SK-N-SH (cell line): ENCODE results near the gene DYNLRB1.

Experiments used
- POLR2AphosphoS5 ChIP-seq: IDR thresholded peaks from 2 replicates; pipeline ENCODE4 v1.6.1; 2012; ENCODE audit warnings: low read depth, low read length
- YY1 ChIP-seq: IDR thresholded peaks from 2 replicates; pipeline ENCODE4 v1.4.0; 2012; ENCODE audit warnings: low read depth, mild to moderate bottlenecking
- TF ChIP-seq, protein P1 (sequence below): fragments of 200-600 bp; sonication (generic); IDR thresholded peaks from 2 replicates; pipeline ENCODE4 v1.6.1; 2017; ENCODE audit warnings: antibody characterized with exemption, mild to moderate bottlenecking, moderate library complexity
- TF ChIP-seq, protein P2 (sequence below): fragments of 150-350 bp; IDR thresholded peaks from 2 replicates; pipeline ENCODE4 v1.6.1; 2017; ENCODE audit warnings: antibody characterized with exemption, low read length, low read depth, borderline replicate concordance

DNA sequence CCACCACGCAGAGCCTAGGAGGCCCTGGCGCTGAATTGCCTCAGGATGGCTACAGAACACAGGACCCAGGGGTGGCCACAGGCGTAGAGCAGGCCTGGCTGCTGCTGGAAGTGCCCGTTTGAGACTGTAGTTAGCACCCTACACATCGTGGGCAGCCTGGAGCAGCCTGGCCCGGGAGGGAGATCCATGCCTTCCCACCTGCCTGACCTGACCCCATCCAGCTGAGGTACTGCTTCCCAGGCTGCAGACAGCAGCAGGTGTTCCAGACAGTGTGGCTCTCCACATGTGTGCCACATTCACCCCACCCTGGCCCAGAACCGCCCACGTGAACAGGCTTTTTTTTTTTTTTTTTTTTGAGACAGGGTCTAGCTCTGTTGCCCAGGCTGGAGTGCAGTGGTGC lies 21.4 kb downstream of the DYNLRB1 start:
- TF ChIP-seq, protein P1, sequence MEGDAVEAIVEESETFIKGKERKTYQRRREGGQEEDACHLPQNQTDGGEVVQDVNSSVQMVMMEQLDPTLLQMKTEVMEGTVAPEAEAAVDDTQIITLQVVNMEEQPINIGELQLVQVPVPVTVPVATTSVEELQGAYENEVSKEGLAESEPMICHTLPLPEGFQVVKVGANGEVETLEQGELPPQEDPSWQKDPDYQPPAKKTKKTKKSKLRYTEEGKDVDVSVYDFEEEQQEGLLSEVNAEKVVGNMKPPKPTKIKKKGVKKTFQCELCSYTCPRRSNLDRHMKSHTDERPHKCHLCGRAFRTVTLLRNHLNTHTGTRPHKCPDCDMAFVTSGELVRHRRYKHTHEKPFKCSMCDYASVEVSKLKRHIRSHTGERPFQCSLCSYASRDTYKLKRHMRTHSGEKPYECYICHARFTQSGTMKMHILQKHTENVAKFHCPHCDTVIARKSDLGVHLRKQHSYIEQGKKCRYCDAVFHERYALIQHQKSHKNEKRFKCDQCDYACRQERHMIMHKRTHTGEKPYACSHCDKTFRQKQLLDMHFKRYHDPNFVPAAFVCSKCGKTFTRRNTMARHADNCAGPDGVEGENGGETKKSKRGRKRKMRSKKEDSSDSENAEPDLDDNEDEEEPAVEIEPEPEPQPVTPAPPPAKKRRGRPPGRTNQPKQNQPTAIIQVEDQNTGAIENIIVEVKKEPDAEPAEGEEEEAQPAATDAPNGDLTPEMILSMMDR: no peak
- TF ChIP-seq POLR2AphosphoS5: no peak
- TF ChIP-seq, protein P2, sequence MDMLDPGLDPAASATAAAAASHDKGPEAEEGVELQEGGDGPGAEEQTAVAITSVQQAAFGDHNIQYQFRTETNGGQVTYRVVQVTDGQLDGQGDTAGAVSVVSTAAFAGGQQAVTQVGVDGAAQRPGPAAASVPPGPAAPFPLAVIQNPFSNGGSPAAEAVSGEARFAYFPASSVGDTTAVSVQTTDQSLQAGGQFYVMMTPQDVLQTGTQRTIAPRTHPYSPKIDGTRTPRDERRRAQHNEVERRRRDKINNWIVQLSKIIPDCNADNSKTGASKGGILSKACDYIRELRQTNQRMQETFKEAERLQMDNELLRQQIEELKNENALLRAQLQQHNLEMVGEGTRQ: no peak
- no peak for TF ChIP-seq YY1
